HEK293 (cell line): ENCODE data around the gene ARHGAP45.

ENCODE experiments used
- CTCF ChIA-PET: fragments of 350-600 bp; formaldehyde crosslinking; extraction: SDS; loops from one replicate; lab custom pipeline; 2021; ENCODE audit warnings: antibody characterized with exemption; lab: Yijun Ruan, JAX
- POLR2A ChIA-PET: fragments of 300-600 bp; formaldehyde crosslinking; extraction: SDS; loops from one replicate; lab custom pipeline; 2020; ENCODE audit warnings: antibody characterized with exemption, inconsistent platforms; lab: Yijun Ruan, JAX
- H3K27ac ChIP-seq: fragments of 200-500 bp; sonication (Bioruptor generic); 2 replicates; pipeline ENCODE4 v1.5.1; 2014; ENCODE audit warnings: low read depth, low read length, control low read depth, inconsistent platforms; ENCODE audit errors: extremely low read depth
- H3K36me3 ChIP-seq, 2 experiments: fragments of 200-500 bp in 1 of 2; sonication (Bioruptor generic) in 1 of 2; 1 replicate in 1 of 2; 2 replicates in 1 of 2; pipeline ENCODE4 v1.5.1; 2014 to 2017; ENCODE audit warnings: inconsistent platforms in 2 of 2, low read length in 2 of 2; ENCODE audit not compliant: control insufficient read depth in 2 of 2, insufficient read depth in 1 of 2
- H3K4me1 ChIP-seq: fragments of 200-500 bp; sonication (Bioruptor generic); 2 replicates; pipeline ENCODE4 v1.5.1; 2014; ENCODE audit warnings: mild to moderate bottlenecking, low read length, inconsistent platforms; ENCODE audit not compliant: control insufficient read depth, insufficient read depth
- H3K4me3 ChIP-seq: 2 replicates; pipeline ENCODE4 v1.5.1; 2011; ENCODE audit warnings: low read depth, mild to moderate bottlenecking, control low read depth, low read length, moderate library complexity
- H3K9me3 ChIP-seq: fragments of 200-500 bp; sonication (Bioruptor generic); 2 replicates; pipeline ENCODE4 v1.5.1; 2014; ENCODE audit warnings: low read depth, low read length, inconsistent platforms; ENCODE audit not compliant: control insufficient read depth, insufficient read depth
- BCL6B ChIP-seq: fragments of 450-650 bp; formaldehyde crosslinking; IDR thresholded peaks from 2 replicates; pipeline ENCODE4 v1.5.1; 2017; ENCODE audit warnings: missing biosample characterization, missing genetic modification characterization
- EGR2 ChIP-seq: fragments of 450-650 bp; formaldehyde crosslinking; IDR thresholded peaks from 2 replicates; pipeline ENCODE4 v1.5.1; 2016; ENCODE audit warnings: low read depth, missing biosample characterization, missing genetic modification characterization
- GLIS1 ChIP-seq: fragments of 450-650 bp; formaldehyde crosslinking; IDR thresholded peaks from 2 replicates; pipeline ENCODE4 v1.5.1; 2016; ENCODE audit warnings: missing biosample characterization, missing genetic modification characterization
- KLF7 ChIP-seq: fragments of 450-650 bp; formaldehyde crosslinking; IDR thresholded peaks from 2 replicates; pipeline ENCODE4 v1.5.1; 2016; ENCODE audit warnings: missing biosample characterization, missing genetic modification characterization, borderline replicate concordance
- SCRT1 ChIP-seq: fragments of 450-650 bp; formaldehyde crosslinking; IDR thresholded peaks from 2 replicates; pipeline ENCODE4 v1.5.1; 2016; ENCODE audit warnings: missing biosample characterization, missing genetic modification characterization, borderline replicate concordance
- SCRT2 ChIP-seq: fragments of 450-650 bp; formaldehyde crosslinking; IDR thresholded peaks from 2 replicates; pipeline ENCODE4 v1.5.1; 2016; ENCODE audit warnings: missing biosample characterization, missing genetic modification characterization
- SP3 ChIP-seq: fragments of 450-650 bp; formaldehyde crosslinking; IDR thresholded peaks from 2 replicates; pipeline ENCODE4 v1.5.1; 2016; ENCODE audit warnings: missing biosample characterization, missing genetic modification characterization
- WT1 ChIP-seq: fragments of 450-650 bp; formaldehyde crosslinking; IDR thresholded peaks from 2 replicates; pipeline ENCODE4 v1.5.1; 2016; ENCODE audit warnings: missing biosample characterization, missing genetic modification characterization
- ZBTB10 ChIP-seq: fragments of 450-650 bp; formaldehyde crosslinking; IDR thresholded peaks from 2 replicates; pipeline ENCODE4 v1.5.1; 2016; ENCODE audit warnings: missing biosample characterization, missing genetic modification characterization
- ZBTB48 ChIP-seq: fragments of 450-650 bp; formaldehyde crosslinking; IDR thresholded peaks from 2 replicates; pipeline ENCODE4 v1.5.1; 2016; ENCODE audit warnings: missing biosample characterization, missing genetic modification characterization
- ZIC2 ChIP-seq: fragments of 450-650 bp; formaldehyde crosslinking; IDR thresholded peaks from 2 replicates; pipeline ENCODE4 v1.5.1; 2016; ENCODE audit warnings: missing biosample characterization, missing genetic modification characterization
- ZNF157 ChIP-seq: fragments of 450-650 bp; formaldehyde crosslinking; IDR thresholded peaks from 2 replicates; pipeline ENCODE4 v1.5.1; 2016; ENCODE audit warnings: missing biosample characterization, missing genetic modification characterization
- ZNF18 ChIP-seq: fragments of 450-650 bp; formaldehyde crosslinking; IDR thresholded peaks from 2 replicates; pipeline ENCODE4 v1.5.1; 2016; ENCODE audit warnings: missing biosample characterization, missing genetic modification characterization
- ZNF23 ChIP-seq: fragments of 450-650 bp; formaldehyde crosslinking; IDR thresholded peaks from 2 replicates; pipeline ENCODE4 v1.5.1; 2016; ENCODE audit warnings: missing biosample characterization, missing genetic modification characterization, borderline replicate concordance
- ZNF341 ChIP-seq: fragments of 450-650 bp; formaldehyde crosslinking; IDR thresholded peaks from 2 replicates; pipeline ENCODE4; 2016; ENCODE audit warnings: low read depth, missing biosample characterization, missing genetic modification characterization
- ZNF398 ChIP-seq: fragments of 450-650 bp; formaldehyde crosslinking; IDR thresholded peaks from 2 replicates; pipeline ENCODE4 v1.5.1; 2017; ENCODE audit warnings: missing biosample characterization, missing genetic modification characterization
- ZNF513 ChIP-seq: fragments of 450-650 bp; IDR thresholded peaks from 2 replicates; pipeline ENCODE4 v1.5.1; 2018; ENCODE audit warnings: missing biosample characterization, missing genetic modification characterization
- ZNF529 ChIP-seq: fragments of 450-650 bp; formaldehyde crosslinking; IDR thresholded peaks from 2 replicates; pipeline ENCODE4 v1.5.1; 2017; ENCODE audit warnings: missing genetic modification characterization, missing biosample characterization; ENCODE audit not compliant: insufficient replicate concordance
- ZNF558 ChIP-seq: fragments of 450-650 bp; formaldehyde crosslinking; IDR thresholded peaks from 2 replicates; pipeline ENCODE4 v1.5.1; 2016; ENCODE audit warnings: missing biosample characterization, missing genetic modification characterization
- ZNF561 ChIP-seq: fragments of 450-650 bp; IDR thresholded peaks from 2 replicates; pipeline ENCODE4 v1.5.1; 2018; ENCODE audit warnings: missing biosample characterization, missing genetic modification characterization, borderline replicate concordance
- ZNF571 ChIP-seq: fragments of 450-650 bp; formaldehyde crosslinking; IDR thresholded peaks from 2 replicates; pipeline ENCODE4 v1.5.0; 2017; ENCODE audit warnings: missing biosample characterization, missing genetic modification characterization
- ZNF623 ChIP-seq: fragments of 450-650 bp; formaldehyde crosslinking; IDR thresholded peaks from 2 replicates; pipeline ENCODE4 v1.5.1; 2016; ENCODE audit warnings: missing biosample characterization, missing genetic modification characterization
- ZNF645 ChIP-seq: fragments of 450-650 bp; formaldehyde crosslinking; IDR thresholded peaks from 2 replicates; pipeline ENCODE4; 2016; ENCODE audit warnings: missing biosample characterization, missing genetic modification characterization
- ZNF76 ChIP-seq: fragments of 450-650 bp; formaldehyde crosslinking; IDR thresholded peaks from 2 replicates; pipeline ENCODE4; 2016; ENCODE audit warnings: low read depth, missing biosample characterization, missing genetic modification characterization, borderline replicate concordance
- ZNF792 ChIP-seq: fragments of 450-650 bp; formaldehyde crosslinking; IDR thresholded peaks from 2 replicates; pipeline ENCODE4 v1.5.1; 2016; ENCODE audit warnings: missing biosample characterization, missing genetic modification characterization
- ZSCAN16 ChIP-seq: fragments of 450-650 bp; formaldehyde crosslinking; IDR thresholded peaks from 2 replicates; pipeline ENCODE4 v1.5.1; 2016; ENCODE audit warnings: missing biosample characterization, missing genetic modification characterization
- ZXDB ChIP-seq: fragments of 450-650 bp; formaldehyde crosslinking; IDR thresholded peaks from 2 replicates; pipeline ENCODE4 v1.5.1; 2016; ENCODE audit warnings: missing biosample characterization, missing genetic modification characterization

ARHGAP45 gene

GRCh38 chr19:1105873-1106840 lies 39.2 kb downstream of the ARHGAP45 start:
- POLR2A ChIA-PET = interaction anchor here (1.8 to 2.3 kb wide), 2 partner anchors 12 to 21 kb away, joined by 6 to 11 read pairs; no protein-coding TSS in a partner anchor
- H3K4me1 ChIP-seq = no peaks in the 10 kb centered on the region; the same call in 1 of the 2 replicates
- H3K36me3 ChIP-seq = peaks cover 0 to 49% of the 10 kb centered on the region in 2 experiments; a peak in 1 of 3 replicates
- H3K27ac ChIP-seq = no peak overlapping the region
- H3K9me3 ChIP-seq = no peaks in the 10 kb centered on the region
- CTCF ChIA-PET = interaction anchor here (0.7 kb wide), 1 partner anchor 89 kb away, joined by 3 read pairs; no protein-coding TSS in a partner anchor
- H3K4me3 ChIP-seq = no peak overlapping the region
- TF ChIP-seq ZNF529 = no peak
- no peak for TF ChIP-seq ZBTB48 (tag by site-specific recombination)
- TF ChIP-seq WT1 (tag by site-specific recombination) = no peak
- no peak for TF ChIP-seq ZBTB10 (tag by site-specific recombination)
- no peak for TF ChIP-seq ZNF558 (tag by site-specific recombination)
- TF ChIP-seq ZNF623 (tag by site-specific recombination) = no peak
- no peak for TF ChIP-seq ZSCAN16
- no peak for TF ChIP-seq ZNF398 (tag by site-specific recombination)
- TF ChIP-seq ZNF792 = no peak
- no peak for TF ChIP-seq ZNF157 (tag by site-specific recombination)
- TF ChIP-seq ZNF645 (tag by site-specific recombination) = no peak
- TF ChIP-seq ZNF76 (tag by site-specific recombination) = no peak
- no peak for TF ChIP-seq ZNF513
- no peak for TF ChIP-seq BCL6B (tag by site-specific recombination)
- peak; percentile 99 for TF ChIP-seq GLIS1
- no peak for TF ChIP-seq ZNF18
- no peak for TF ChIP-seq ZNF571 (tag by site-specific recombination)
- TF ChIP-seq EGR2 (tag by site-specific recombination) = no peak
- peak; percentile 63 for TF ChIP-seq ZIC2 (tag by site-specific recombination)
- peak; percentile 70; the same call in 1 of the 2 replicates for TF ChIP-seq SCRT1
- TF ChIP-seq SCRT2 (tag by site-specific recombination) = peak; percentile 82
- peak; percentile 25; the same call in 1 of the 2 replicates for TF ChIP-seq ZNF341 (tag by site-specific recombination)
- TF ChIP-seq ZNF23 (tag by site-specific recombination) = no peak
- TF ChIP-seq SP3 (tag by site-specific recombination) = no peak
- no peak for TF ChIP-seq ZNF561 (tag by site-specific recombination)
- no peak for TF ChIP-seq KLF7
- 0 out of 2 replicates have a peak, but pooled peaks have one; percentile 6 for TF ChIP-seq ZXDB (tag by site-specific recombination)
